GM19240 (cell line): ENCODE measurements around the gene SH3BGRL3.
A peak's percentile ranks its signal among the peaks of the same experiment; 100 is the strongest.
"Not testable (repeated sequence)": the region's sequence is repeated elsewhere in the genome, so short reads cannot be mapped to it uniquely, and the experiment has no call there.

Experiments used
- DNase-seq: peaks from one replicate; pipeline ENCODE4 v3.0.0; 2011; ENCODE audit warnings: low spot score; ENCODE audit not compliant: insufficient read length

The SH3BGRL3 gene

GRCh38 chr1:26315874-26316850 is 36.3 kb downstream of the SH3BGRL3 start:
- no peak for DNase-seq

DNA sequence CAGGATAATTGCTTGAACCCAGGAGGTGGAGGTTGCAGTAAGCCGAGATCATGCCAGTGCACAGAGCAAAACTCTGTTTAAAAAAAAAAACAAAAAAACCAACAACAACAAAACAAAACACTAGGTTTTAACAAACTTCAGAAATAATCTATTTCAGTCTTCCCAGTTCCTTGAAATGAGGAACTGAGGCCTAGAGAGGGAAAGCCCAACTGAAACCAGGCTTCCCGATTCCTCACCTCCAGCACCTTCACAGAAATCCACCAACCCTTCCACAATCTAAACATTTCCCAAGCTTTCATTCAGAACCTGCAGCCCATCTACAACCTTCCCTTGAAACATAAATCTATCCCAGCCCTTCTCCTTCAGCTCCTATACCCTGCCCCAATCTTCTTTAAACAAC is 37.3 kb downstream of the SH3BGRL3 start:
- DNase-seq = no peak

- peak; percentile 58 for DNase-seq
These were observed 37.9 kb downstream of the SH3BGRL3 start, which contains the start of gene CD52 for GRCh38 chr1:26317612-26318337. Gene CD52 (plus strand): TSS chr1:26317958. CDS start chr1:26318018, 60 bp downstream.

DNA sequence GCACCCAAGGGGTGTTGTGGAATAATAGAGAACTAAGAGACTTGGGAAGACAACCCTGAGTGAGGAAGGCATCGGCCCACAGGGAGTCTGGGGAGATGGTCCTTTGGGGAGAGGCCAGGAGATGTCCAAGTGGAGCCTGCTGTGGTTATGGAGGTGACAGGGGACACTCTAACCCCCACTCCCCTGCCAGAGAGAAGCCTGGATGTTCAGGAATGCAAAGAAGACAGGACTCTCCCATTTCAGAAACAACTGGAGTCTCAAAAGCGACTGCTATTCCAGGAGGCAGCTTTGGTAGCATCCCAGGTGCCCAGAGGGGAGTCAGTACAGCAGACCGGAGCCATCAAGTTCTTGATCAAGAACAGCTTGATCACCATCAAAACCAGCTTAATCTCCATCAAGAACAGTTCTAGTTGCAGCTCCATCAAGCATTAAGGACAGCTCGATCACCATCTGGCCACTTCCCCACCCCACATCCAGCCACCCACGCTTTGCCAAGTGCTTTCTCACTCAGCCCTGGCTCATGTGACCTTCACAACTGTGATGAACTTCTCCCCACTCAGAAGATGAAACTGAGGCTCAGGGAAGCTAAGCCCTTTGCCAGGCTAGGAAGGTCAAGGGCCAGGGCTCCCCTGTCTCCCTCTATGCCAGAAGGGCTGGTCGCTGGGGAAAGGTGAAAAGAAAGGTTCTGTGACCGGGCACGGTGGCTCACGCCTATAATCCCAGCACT is 38.6 kb downstream of the SH3BGRL3 start:
- DNase-seq = no peak

- no peak for DNase-seq
These were observed 41.0 kb downstream of the SH3BGRL3 start for GRCh38 chr1:26320896-26321295.

DNA sequence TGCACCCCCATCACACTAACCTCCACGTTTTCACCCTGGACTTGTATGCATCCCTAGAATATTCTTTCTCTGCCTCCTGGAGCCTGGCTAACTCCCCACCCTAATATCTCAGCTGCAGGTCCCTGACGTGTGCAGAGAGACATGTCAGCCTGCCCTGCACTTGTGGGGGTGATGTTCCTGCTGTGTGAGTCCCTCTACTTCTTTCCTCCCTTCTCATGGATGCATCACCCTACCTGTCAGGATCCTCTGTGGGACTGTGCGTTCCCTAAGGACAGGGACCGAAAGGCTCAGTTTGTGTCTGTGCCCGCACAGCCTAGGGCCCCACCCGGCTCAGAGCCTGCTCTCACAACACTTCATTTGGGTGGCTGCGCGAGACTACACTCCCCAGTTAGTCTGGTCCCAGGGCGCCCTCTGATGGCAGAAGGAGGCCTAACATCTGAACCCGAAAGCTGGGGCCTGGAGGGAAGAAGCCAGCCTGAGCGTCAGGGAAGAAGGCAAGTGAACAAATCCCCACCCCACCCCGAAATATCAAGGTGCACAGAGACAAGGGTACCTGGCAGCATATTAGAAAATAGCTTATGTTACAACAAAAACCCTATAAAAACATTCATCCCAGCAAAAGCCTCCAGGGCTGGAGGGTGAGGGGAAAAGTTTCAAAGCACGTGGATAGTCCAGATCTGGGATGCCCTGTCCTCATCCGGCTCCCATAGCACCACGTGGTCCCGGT is 41.6 kb downstream of the SH3BGRL3 start:
- DNase-seq = peak; percentile 79

DNA sequence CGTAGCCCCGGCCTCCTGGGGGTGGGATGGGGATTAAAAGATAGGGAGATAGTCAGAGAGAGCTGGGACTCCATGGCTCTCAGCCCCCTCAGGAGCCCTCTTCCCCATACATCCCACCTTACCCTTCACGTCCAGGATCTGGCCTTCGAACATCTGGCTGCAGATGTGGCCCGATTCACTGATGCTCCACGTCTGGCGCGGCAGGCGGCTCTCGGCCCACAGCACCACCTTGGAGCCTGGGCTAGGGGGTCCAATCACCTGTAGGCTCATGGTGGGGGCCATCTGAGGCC is 42.1 kb downstream of the SH3BGRL3 start:
- no peak for DNase-seq

- no peak for DNase-seq
These were observed 43.5 kb downstream of the SH3BGRL3 start for GRCh38 chr1:26323382-26323781.

GRCh38 chr1:26324550-26324949 is 44.7 kb downstream of the SH3BGRL3 start:
- no peak for DNase-seq

DNA sequence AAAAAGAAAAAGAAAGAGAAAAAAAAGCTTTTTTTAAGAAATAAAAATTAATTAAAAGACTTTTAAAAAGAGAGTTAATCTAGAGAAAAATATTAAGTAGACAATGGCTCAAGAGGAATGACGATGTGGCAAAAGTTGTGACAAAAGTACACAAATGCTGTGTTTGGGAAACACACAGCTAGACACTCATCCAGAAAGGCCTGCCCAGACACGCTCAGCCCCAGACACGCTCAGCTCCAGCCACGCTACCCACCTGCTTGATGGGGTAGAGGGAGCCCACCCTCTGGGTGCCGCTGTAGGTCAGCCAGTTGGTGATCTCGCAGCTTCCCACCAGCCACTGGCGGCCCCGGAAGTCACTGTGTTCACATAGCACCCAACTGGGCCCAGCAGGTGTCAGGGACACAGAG is 48.1 kb downstream of the SH3BGRL3 start:
- no peak for DNase-seq

DNA sequence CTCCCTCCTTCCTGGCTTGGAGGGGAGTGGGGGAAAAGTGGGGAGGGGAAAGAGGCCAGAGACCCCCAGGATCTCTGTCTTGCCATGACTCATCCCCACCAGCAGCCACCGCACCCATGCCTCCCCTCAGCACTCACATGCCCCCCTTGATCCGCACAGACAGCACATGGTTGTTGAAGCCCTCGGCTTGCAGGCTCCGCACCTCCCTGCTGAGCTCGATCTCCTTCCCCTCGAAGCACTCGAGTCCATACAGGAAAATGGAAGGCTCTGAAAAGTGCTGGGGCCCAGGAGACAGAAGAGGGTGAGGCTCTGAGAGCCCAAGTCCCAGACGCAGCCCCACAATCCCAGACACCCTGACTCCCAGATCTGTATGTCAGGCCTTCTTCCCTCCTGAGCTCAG is 48.7 kb downstream of the SH3BGRL3 start:
- no peak for DNase-seq

DNA sequence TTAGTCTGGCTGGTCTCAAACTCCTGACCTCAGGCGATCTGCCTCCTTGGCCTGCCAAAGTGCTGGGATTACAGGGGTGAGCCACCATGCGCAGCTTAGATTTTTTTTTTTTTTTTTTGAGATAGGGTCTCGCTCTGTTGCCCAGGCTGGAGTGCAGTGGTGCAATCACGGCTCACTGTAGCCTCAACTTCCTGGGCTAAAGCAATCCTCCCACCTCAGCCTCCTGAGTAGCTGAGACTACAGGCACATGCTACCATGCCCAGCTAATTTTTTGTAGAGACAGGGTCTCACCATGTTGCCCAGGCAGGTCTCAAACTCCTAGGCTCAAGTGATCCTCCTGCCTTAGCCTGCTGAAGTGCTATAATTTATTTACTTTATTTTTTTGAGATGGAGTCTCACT is 49.5 kb downstream of the SH3BGRL3 start:
- not testable (repeated sequence) for DNase-seq

DNA sequence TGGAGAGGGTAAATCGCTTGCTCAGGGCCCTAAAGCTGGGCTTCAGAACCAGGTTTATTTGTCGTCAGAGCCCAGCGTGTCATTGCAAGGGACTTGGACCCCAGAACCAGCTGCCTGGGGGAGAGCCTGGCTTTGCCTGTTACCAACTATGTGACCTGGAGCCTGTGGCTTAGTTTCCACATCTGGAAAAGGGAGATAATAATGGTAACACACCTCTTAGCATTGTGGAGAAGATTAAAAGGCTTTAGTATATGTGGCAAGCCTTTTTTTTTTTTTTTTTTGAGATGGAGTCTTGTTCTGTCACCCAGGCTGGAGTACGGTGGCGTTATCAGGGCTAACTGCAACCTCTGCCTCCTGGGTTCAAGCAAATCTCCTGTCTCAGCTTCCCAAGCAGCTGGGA is 50.4 kb downstream of the SH3BGRL3 start:
- DNase-seq = no peak
